Measurements from ENCODE around the gene FOXO3. TPM values are rescaled to one million over a fixed set of nuclear protein-coding genes. Genes with fewer than 3 reads are reported as not detected.

Gene FOXO3
- total RNA-seq, 1 donor from 2014 or later: 60.3 TPM

GRCh38 chr6:108625581-108625980 lies 64.9 kb downstream of the FOXO3 start:
- DNase-seq (ENCODE audit: extremely low spot score, unreplicated experiment): no peak
- H3K27me3 Mint-ChIP-seq (ENCODE audit: unreplicated experiment): no peaks in the 10 kb centered on the region
- H3K4me3 Mint-ChIP-seq (ENCODE audit: unreplicated experiment): no peak overlapping the region
- TF ChIP-seq, protein P1, sequence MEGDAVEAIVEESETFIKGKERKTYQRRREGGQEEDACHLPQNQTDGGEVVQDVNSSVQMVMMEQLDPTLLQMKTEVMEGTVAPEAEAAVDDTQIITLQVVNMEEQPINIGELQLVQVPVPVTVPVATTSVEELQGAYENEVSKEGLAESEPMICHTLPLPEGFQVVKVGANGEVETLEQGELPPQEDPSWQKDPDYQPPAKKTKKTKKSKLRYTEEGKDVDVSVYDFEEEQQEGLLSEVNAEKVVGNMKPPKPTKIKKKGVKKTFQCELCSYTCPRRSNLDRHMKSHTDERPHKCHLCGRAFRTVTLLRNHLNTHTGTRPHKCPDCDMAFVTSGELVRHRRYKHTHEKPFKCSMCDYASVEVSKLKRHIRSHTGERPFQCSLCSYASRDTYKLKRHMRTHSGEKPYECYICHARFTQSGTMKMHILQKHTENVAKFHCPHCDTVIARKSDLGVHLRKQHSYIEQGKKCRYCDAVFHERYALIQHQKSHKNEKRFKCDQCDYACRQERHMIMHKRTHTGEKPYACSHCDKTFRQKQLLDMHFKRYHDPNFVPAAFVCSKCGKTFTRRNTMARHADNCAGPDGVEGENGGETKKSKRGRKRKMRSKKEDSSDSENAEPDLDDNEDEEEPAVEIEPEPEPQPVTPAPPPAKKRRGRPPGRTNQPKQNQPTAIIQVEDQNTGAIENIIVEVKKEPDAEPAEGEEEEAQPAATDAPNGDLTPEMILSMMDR (IDR thresholded peaks at IDR 0.05): no peak
- no peak overlapping the region for H3K27ac Mint-ChIP-seq (ENCODE audit: unreplicated experiment)
- H3K9me3 Mint-ChIP-seq (ENCODE audit: unreplicated experiment): no peaks in the 10 kb centered on the region
- peaks cover 4% of the 10 kb centered on the region for H3K36me3 Mint-ChIP-seq (ENCODE audit: unreplicated experiment)
- H3K4me1 Mint-ChIP-seq (ENCODE audit: unreplicated experiment): peaks cover 47% of the 10 kb centered on the region

DNA sequence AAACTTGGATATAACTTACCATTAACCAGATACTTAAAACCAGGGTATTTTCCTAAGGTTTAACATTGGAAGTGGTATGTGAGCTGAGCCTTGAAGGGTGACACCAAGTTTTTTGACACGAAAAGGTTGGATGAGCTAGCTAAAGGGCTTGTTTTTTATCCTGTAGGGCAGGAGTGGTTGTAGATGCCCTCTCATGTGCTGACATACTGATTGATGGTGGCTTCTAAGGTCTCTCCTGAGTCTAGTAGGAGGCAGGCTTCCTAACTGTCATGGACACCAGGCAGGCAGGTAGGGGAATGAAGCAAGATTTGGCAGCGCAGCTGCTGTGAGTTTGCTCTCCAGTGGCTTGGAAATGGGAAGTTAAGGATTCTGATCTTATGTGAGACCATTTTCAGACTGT lies 66.1 kb downstream of the FOXO3 start:
- Mint-ChIP-seq H3K4me1 (ENCODE audit: unreplicated experiment) (peaks cover 40% of the 10 kb centered on the region), H3K27ac (ENCODE audit: unreplicated experiment) (no peak overlapping the region)
- TF ChIP-seq, protein P1 (IDR thresholded peaks at IDR 0.05): no peak

DNA sequence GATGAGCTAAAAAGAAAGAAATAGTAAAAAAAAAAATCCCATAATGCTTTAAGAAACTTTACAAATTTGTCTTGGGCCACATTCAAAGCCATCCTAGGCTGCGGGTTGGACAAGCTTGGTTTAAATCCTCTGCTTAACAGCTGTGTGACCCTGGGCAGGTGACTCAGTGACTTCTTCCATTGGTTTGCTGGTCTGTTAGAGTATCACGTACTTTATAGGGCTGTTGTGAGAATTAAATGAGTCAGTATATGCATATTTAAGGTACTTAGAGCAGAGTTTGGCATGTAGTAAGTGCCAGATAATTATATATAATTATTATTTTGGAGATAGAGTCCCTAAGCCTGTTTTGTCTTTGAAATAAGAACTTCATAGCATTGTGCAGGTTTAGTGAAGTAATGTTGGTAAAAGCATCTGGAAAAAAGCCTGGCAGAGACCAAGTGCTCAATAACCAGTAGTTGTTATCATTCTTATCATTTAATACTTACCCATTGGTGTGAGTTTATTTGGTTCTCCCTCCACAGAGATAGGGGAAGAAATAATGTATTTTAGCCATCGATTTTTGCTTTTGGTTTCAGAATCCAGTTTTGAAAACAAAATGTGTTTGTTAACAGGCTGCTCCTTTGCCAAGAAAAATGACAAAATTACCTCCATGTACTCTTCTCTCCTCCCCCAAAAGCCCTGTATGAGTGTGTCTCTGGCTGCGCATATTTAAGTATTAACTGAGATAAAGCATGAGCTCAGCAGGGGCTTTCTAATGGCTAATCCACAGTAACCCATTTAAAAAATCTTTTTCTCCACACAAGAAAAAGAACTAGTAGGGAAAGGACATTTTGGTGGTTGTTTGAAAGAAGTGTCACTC lies 67.2 kb downstream of the FOXO3 start:
- Mint-ChIP-seq H3K27me3 (ENCODE audit: unreplicated experiment) (no peaks in the 10 kb centered on the region), H3K4me3 (ENCODE audit: unreplicated experiment) (no peak overlapping the region), H3K27ac (ENCODE audit: unreplicated experiment) (no peak overlapping the region), H3K9me3 (ENCODE audit: unreplicated experiment) (no peaks in the 10 kb centered on the region), H3K36me3 (ENCODE audit: unreplicated experiment) (peaks cover 2% of the 10 kb centered on the region), H3K4me1 (ENCODE audit: unreplicated experiment) (peaks cover 38% of the 10 kb centered on the region)
- TF ChIP-seq, protein P1 (IDR thresholded peaks at IDR 0.05): no peak
- no peak for DNase-seq (ENCODE audit: extremely low spot score, unreplicated experiment)

More for the DNA sequence above, 66.1 kb downstream of the FOXO3 start:
- DNase-seq (ENCODE audit: extremely low spot score, unreplicated experiment): no peak
- Mint-ChIP-seq H3K27me3 (ENCODE audit: unreplicated experiment) (no peaks in the 10 kb centered on the region), H3K9me3 (ENCODE audit: unreplicated experiment) (no peaks in the 10 kb centered on the region), H3K36me3 (ENCODE audit: unreplicated experiment) (peaks cover 4% of the 10 kb centered on the region), H3K4me3 (ENCODE audit: unreplicated experiment) (no peak overlapping the region)

DNA sequence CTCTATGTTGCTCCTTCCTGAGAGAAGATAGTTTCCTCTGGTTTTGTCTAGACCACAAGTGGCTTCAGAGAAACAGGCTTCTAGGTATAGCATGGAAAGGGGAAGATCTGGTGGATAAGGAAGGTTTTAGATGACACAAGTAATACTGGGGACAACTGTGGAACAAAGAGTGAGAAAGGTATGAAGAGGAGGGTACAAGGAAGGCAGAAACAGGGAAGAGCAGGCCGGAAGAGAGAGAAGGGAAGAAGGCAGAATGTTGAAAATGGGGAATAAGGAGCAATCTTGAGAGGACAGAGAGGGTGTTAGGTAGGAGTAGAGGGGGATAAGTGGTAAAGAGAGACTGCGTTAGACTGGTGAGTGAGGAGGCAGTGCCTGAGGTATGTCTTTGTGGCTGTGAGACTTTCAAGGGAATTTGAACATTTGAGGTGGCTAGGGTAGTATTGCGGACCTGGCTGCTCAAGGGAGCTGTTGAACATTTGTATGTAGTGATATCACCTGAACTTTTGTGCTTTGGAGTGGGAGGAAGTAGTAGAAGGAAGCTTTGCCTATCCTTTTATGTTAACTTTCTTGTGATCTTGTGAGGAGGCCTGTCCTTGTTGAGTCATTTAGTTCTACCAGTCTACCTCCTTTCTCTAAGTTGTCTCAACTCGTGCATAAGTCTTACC lies 69.5 kb downstream of the FOXO3 start:
- no peak for DNase-seq (ENCODE audit: extremely low spot score, unreplicated experiment)
- no peaks in the 10 kb centered on the region for H3K9me3 Mint-ChIP-seq (ENCODE audit: unreplicated experiment)
- H3K4me3 Mint-ChIP-seq (ENCODE audit: unreplicated experiment): no peak overlapping the region
- no peak overlapping the region for H3K27ac Mint-ChIP-seq (ENCODE audit: unreplicated experiment)
- no peaks in the 10 kb centered on the region for H3K36me3 Mint-ChIP-seq (ENCODE audit: unreplicated experiment)
- H3K27me3 Mint-ChIP-seq (ENCODE audit: unreplicated experiment): no peaks in the 10 kb centered on the region
- peaks cover 36% of the 10 kb centered on the region for H3K4me1 Mint-ChIP-seq (ENCODE audit: unreplicated experiment)
- TF ChIP-seq, protein P1 (IDR thresholded peaks at IDR 0.05): no peak

- Mint-ChIP-seq H3K9me3 (ENCODE audit: unreplicated experiment) (no peaks in the 10 kb centered on the region), H3K4me3 (ENCODE audit: unreplicated experiment) (no peak overlapping the region), H3K27ac (ENCODE audit: unreplicated experiment) (no peak overlapping the region), H3K27me3 (ENCODE audit: unreplicated experiment) (no peaks in the 10 kb centered on the region), H3K4me1 (ENCODE audit: unreplicated experiment) (peaks cover 31% of the 10 kb centered on the region), H3K36me3 (ENCODE audit: unreplicated experiment) (no peaks in the 10 kb centered on the region)
- no peak for DNase-seq (ENCODE audit: extremely low spot score, unreplicated experiment)
- TF ChIP-seq, protein P1 (IDR thresholded peaks at IDR 0.05): no peak
Observed at GRCh38 chr6:108632441-108632840, 71.7 kb downstream of the FOXO3 start.

Measured in osteocyte (in vitro differentiated cells).